Esophagus squamous epithelium (tissue), 5 donors: Measurements from ENCODE around the gene TSEN54. TPM values are rescaled to one million over a fixed set of nuclear protein-coding genes. Genes with fewer than 3 reads are reported as not detected.

ENCODE experiments used
- DNase-seq: peaks from one replicate; lab custom pipeline; 2025; lab: John Stamatoyannopoulos, UW
- H3K27ac ChIP-seq, 4 donors: fragments of 200-600 bp; sonication (generic); one replicate each; pipeline ENCODE4 v1.5.1; 2016 to 2019; ENCODE audit warnings: mild to moderate bottlenecking in 1 of 4
- H3K27me3 ChIP-seq, 4 donors: fragments of 200-600 bp; sonication (generic); 1 replicate in 3 of 4; 2 replicates in 1 of 4; pipeline versions ENCODE4 v1.5.1 to v1.6.0; 2017 to 2021; ENCODE audit warnings: antibody characterized with exemption in 1 of 4
- H3K36me3 ChIP-seq, 3 donors: fragments of 200-600 bp; sonication (generic); one replicate each; pipeline ENCODE4 v1.5.1; 2016 to 2019
- H3K4me1 ChIP-seq, 3 donors: fragments of 200-600 bp; sonication (generic); one replicate each; pipeline ENCODE4 v1.5.1; 2017 to 2019
- H3K4me3 ChIP-seq, 4 donors: fragments of 200-600 bp; sonication (generic); 1 replicate in 3 of 4; 2 replicates in 1 of 4; pipeline ENCODE4 v1.5.1; 2016 to 2019; ENCODE audit warnings: mild to moderate bottlenecking in 2 of 4, moderate library complexity in 1 of 4
- H3K9me3 ChIP-seq, 3 donors: fragments of 200-600 bp; sonication (generic); one replicate each; pipeline ENCODE4 v1.5.1; 2016 to 2019
- CTCF ChIP-seq, 6 experiments: fragments of 450-650 bp in 4 of 6; fragments of 200-600 bp in 2 of 6; sonication (generic) in 2 of 6; IDR thresholded peaks; one replicate each; pipeline ENCODE4 v1.5.1; 2016 to 2019; ENCODE audit warnings: antibody characterized with exemption in 6 of 6, mild to moderate bottlenecking in 4 of 6, moderate library complexity in 4 of 6
- POLR2A ChIP-seq, 4 donors: fragments of 450-650 bp; IDR thresholded peaks; one replicate each; pipeline ENCODE4 v1.6.1; 2017; ENCODE audit warnings: antibody characterized with exemption in 4 of 4, mild to moderate bottlenecking in 4 of 4, moderate library complexity in 3 of 4
- WGBS, 2 donors: methylation state at CpG; one replicate each; pipeline ENCODE4 v1.1.5; 2018; 5-methylcytosine and 5-hydroxymethylcytosine counted together
- intact Hi-C: fragments of 100-400 bp; cut with DNase I; formaldehyde crosslinking; loops from one replicate; pipeline ENCODE4 v1.15.0; 2022
- total RNA-seq, 4 donors: library from RNA; depleted of rRNA; stranded (reverse); fragments of >200 nt; gene quantifications; one replicate each; pipeline ENCODE4 v1.1.0, GENCODE V29; 2016
- donor health status: DM: yes; HTN: yes; CAD: no.

The TSEN54 gene
- total RNA-seq, 4 donors from 2014 or later = 18.3 to 33.2 (median 23.1) TPM

DNA sequence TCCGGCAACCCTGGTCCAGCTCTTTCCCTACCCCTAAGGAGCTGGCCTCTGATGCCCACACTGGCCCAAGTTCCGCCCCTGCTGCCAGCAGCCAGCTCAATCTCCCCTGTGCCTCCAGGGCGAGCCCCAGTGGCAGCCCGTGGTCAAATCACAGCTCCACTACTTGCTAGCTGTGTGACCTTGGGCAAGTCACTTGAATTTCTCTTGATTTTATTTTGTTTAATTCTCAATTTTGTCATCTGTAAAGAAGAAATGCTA, 11.2 kb upstream of the TSEN54 start:
- DNase-seq = no peak
- Histone ChIP-seq H3K36me3 (peaks cover 12 to 92% (median 17%) of the 10 kb centered on the region in 3 donors), H3K4me1 (peaks cover 0 to 63% (median 12%) of the 10 kb centered on the region in 3 donors), H3K4me3 (no peak overlapping the region), H3K27me3 (no peaks in the 10 kb centered on the region), H3K9me3 (no peaks in the 10 kb centered on the region), H3K27ac (no peak overlapping the region)
- WGBS, 2 donors = 72 to 82% methylated on average over 3 of the region's 4 CpGs
- intact Hi-C loops = loop anchor here (10.0 kb wide), 2 partner anchors 180 to 250 kb away; no protein-coding TSS in a partner anchor
- no peak for TF ChIP-seq POLR2A (IDR thresholded peaks at IDR 0.05)
- no peak for TF ChIP-seq CTCF (IDR thresholded peaks at IDR 0.05)

GRCh38 chr17:75505640-75506039, 10.7 kb upstream of the TSEN54 start:
- WGBS, 2 donors = 78 to 95% methylated on average over 7 to 10 of the region's 15 CpGs
- no peak overlapping the region for H3K27ac ChIP-seq
- H3K4me1 ChIP-seq = peaks cover 0 to 64% (median 15%) of the 10 kb centered on the region in 3 donors
- no peaks in the 10 kb centered on the region for H3K9me3 ChIP-seq
- H3K4me3 ChIP-seq = no peak overlapping the region
- intact Hi-C loops = loop anchor here (10.0 kb wide), 2 partner anchors 181 to 249 kb away; no protein-coding TSS in a partner anchor
- TF ChIP-seq POLR2A (IDR thresholded peaks at IDR 0.05) (no peak), CTCF (IDR thresholded peaks at IDR 0.05) (no peak)
- no peaks in the 10 kb centered on the region for H3K27me3 ChIP-seq
- DNase-seq = no peak
- peaks cover 12 to 86% (median 17%) of the 10 kb centered on the region in 3 donors for H3K36me3 ChIP-seq

DNA sequence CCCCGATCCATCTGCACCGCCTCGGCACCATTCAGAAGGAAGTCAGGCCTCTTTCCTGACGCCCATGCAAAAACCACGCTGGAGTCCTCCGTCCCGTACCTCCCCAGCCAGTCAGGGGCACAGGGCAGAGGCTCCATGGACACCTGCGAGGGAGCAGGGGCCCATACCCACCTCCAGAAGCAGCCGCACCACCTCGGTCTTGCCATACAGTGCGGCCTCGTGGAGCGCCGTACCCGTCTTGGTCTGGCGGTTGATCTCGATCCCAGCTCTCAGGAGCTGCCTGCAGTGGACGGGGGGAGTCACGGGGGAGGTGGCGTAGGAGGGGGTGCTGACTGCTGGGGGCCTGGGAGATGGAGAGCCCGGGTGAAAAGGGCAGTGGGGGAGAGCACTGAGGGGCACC, 10.2 kb upstream of the TSEN54 start:
- no peaks in the 10 kb centered on the region for H3K27me3 ChIP-seq
- no peak for DNase-seq
- peaks cover 0 to 64% (median 19%) of the 10 kb centered on the region in 3 donors for H3K4me1 ChIP-seq
- H3K9me3 ChIP-seq = no peaks in the 10 kb centered on the region
- WGBS, 2 donors = 78 to 80% methylated on average over 3 to 7 of the region's 21 CpGs
- H3K27ac ChIP-seq = no peak overlapping the region
- intact Hi-C loops = loop anchor here (10.0 kb wide), 2 partner anchors 181 to 249 kb away; no protein-coding TSS in a partner anchor
- TF ChIP-seq POLR2A (IDR thresholded peaks at IDR 0.05) (no peak), CTCF (IDR thresholded peaks at IDR 0.05) (no peak)
- no peak overlapping the region for H3K4me3 ChIP-seq
- H3K36me3 ChIP-seq = peaks cover 12 to 81% (median 17%) of the 10 kb centered on the region in 3 donors

- Histone ChIP-seq H3K36me3 (peaks cover 12 to 74% (median 17%) of the 10 kb centered on the region in 3 donors), H3K4me3 (no peak overlapping the region), H3K27me3 (no peaks in the 10 kb centered on the region), H3K9me3 (no peaks in the 10 kb centered on the region), H3K4me1 (peaks cover 2 to 64% (median 27%) of the 10 kb centered on the region in 3 donors), H3K27ac (no peak overlapping the region)
- TF ChIP-seq POLR2A (IDR thresholded peaks at IDR 0.05) (no peak), CTCF (IDR thresholded peaks at IDR 0.05) (no peak)
- intact Hi-C loops = loop anchor here (10.0 kb wide), 2 partner anchors 182 to 248 kb away; no protein-coding TSS in a partner anchor
- DNase-seq = no peak
- WGBS, 2 donors = 86 to 88% methylated on average over 5 to 15 of the region's 20 CpGs
Observed at GRCh38 chr17:75506888-75507287, 9.4 kb upstream of the TSEN54 start.

GRCh38 chr17:75507733-75508719, 8.3 kb upstream of the TSEN54 start:
- intact Hi-C loops = loop anchor here (10.0 kb wide), 2 partner anchors 183 to 247 kb away; no protein-coding TSS in a partner anchor
- Histone ChIP-seq H3K36me3 (peaks cover 12 to 62% (median 17%) of the 10 kb centered on the region in 3 donors), H3K4me3 (peak overlapping the region in 1 of 4 donors; percentile 38)

More at GRCh38 chr17:75507733-75508719, 8.3 kb upstream of the TSEN54 start:
- WGBS, 2 donors = 48 to 66% methylated on average over 4 to 7 of the region's 27 CpGs
- Histone ChIP-seq H3K9me3 (no peaks in the 10 kb centered on the region), H3K4me1 (peaks cover 8 to 71% (median 36%) of the 10 kb centered on the region in 3 donors), H3K27ac (peak overlapping the region; percentile 31 to 93 (median 88)), H3K27me3 (no peaks in the 10 kb centered on the region)
- no peak for DNase-seq
- TF ChIP-seq CTCF (IDR thresholded peaks at IDR 0.05) (no peak), POLR2A (IDR thresholded peaks at IDR 0.05) (no peak)
